Tibial nerve (tissue), 4 donors: Measurements from ENCODE around the gene EDEM2. TPM values are rescaled to one million over a fixed set of nuclear protein-coding genes. Genes with fewer than 3 reads are reported as not detected.
"Not testable (repeated sequence)": the region's sequence is repeated elsewhere in the genome, so short reads cannot be mapped to it uniquely, and the experiment has no call there.

Experiments
- DNase-seq, 2 donors: peaks; one replicate each; pipeline ENCODE4 v3.0.0-alpha.2; 2019; ENCODE audit warnings: low spot score in 2 of 2
- H3K27ac ChIP-seq, 4 donors: fragments of 200-600 bp; sonication (generic) in 3 of 4; one replicate each; pipeline ENCODE4 v1.5.1; 2017 to 2019; ENCODE audit warnings: mild to moderate bottlenecking in 1 of 4
- H3K27me3 ChIP-seq, 2 donors: fragments of 200-600 bp; sonication (generic) in 1 of 2; one replicate each; pipeline versions ENCODE4 v1.5.1 to v1.6.0; 2017 to 2019
- H3K36me3 ChIP-seq, 3 donors: fragments of 200-600 bp; sonication (generic); one replicate each; pipeline ENCODE4 v1.5.1; 2018 to 2019
- H3K4me1 ChIP-seq, 4 donors: fragments of 200-600 bp; sonication (generic) in 3 of 4; one replicate each; pipeline ENCODE4 v1.5.1; 2017 to 2019
- H3K4me3 ChIP-seq, 4 donors: fragments of 200-600 bp; sonication (generic) in 3 of 4; one replicate each; pipeline ENCODE4 v1.5.1; 2017 to 2019; ENCODE audit warnings: mild to moderate bottlenecking in 1 of 4, moderate library complexity in 1 of 4
- H3K9me3 ChIP-seq, 4 donors: fragments of 200-600 bp; sonication (generic) in 3 of 4; one replicate each; pipeline ENCODE4 v1.5.1; 2017 to 2019
- CTCF ChIP-seq, 5 experiments: fragments of 200-600 bp in 3 of 5; fragments of 450-650 bp in 2 of 5; sonication (generic) in 3 of 5; IDR thresholded peaks; one replicate each; pipeline ENCODE4 v1.5.1; 2016 to 2019; ENCODE audit warnings: antibody characterized with exemption in 5 of 5, mild to moderate bottlenecking in 3 of 5, moderate library complexity in 2 of 5
- EP300 ChIP-seq, 2 donors: sonication (generic); formaldehyde crosslinking; IDR thresholded peaks; one replicate each; pipeline ENCODE4 v1.6.1; 2017; ENCODE audit warnings: antibody characterized with exemption in 2 of 2, mild to moderate bottlenecking in 1 of 2
- POLR2A ChIP-seq, 2 donors: fragments of 450-650 bp; IDR thresholded peaks; one replicate each; pipeline ENCODE4 v1.6.1; 2017; ENCODE audit warnings: antibody characterized with exemption in 2 of 2, mild to moderate bottlenecking in 2 of 2, moderate library complexity in 2 of 2
- WGBS, 2 donors: methylation state at CpG; one replicate each; pipeline ENCODE4 v1.1.5; 2018; 5-methylcytosine and 5-hydroxymethylcytosine counted together
- total RNA-seq, 4 donors: library from RNA; depleted of rRNA; stranded (reverse); fragments of >200 nt; gene quantifications; one replicate each; pipeline ENCODE4 v1.1.0, GENCODE V29; 2016

Gene EDEM2
- total RNA-seq, 4 donors from 2014 or later, result 19.6 to 29.7 (median 25.2) TPM

- 67 to 73% methylated on average over 6 of the region's 6 CpGs for WGBS, 2 donors
- peaks cover 0 to 2% (median 0%) of the 10 kb centered on the region in 4 donors for H3K9me3 ChIP-seq
- DNase-seq, result no peak
- H3K27ac ChIP-seq, result no peak overlapping the region
- no peak overlapping the region for H3K4me3 ChIP-seq
- H3K36me3 ChIP-seq, result peaks cover 0 to 3% (median 0%) of the 10 kb centered on the region in 3 donors
- no peaks in the 10 kb centered on the region for H3K27me3 ChIP-seq
- TF ChIP-seq EP300 (IDR thresholded peaks at IDR 0.05) (no peak), POLR2A (IDR thresholded peaks at IDR 0.05) (no peak), CTCF (IDR thresholded peaks at IDR 0.05) (no peak)
- no peaks in the 10 kb centered on the region for H3K4me1 ChIP-seq
Measured at GRCh38 chr20:35190556-35190955, 43.4 kb upstream of the EDEM2 start.

GRCh38 chr20:35189223-35189622 lies 42.1 kb upstream of the EDEM2 start:
- not testable (repeated sequence) for H3K4me3 ChIP-seq, H3K36me3 ChIP-seq, H3K27me3 ChIP-seq, H3K4me1 ChIP-seq, DNase-seq, H3K27ac ChIP-seq, H3K9me3 ChIP-seq
- 75 to 79% methylated on average over 8 of the region's 8 CpGs for WGBS, 2 donors

- Histone ChIP-seq H3K4me3 (no peak overlapping the region), H3K4me1 (no peaks in the 10 kb centered on the region), H3K36me3 (peaks cover 0 to 3% (median 0%) of the 10 kb centered on the region in 3 donors), H3K9me3 (no peaks in the 10 kb centered on the region), H3K27ac (no peak overlapping the region), H3K27me3 (no peaks in the 10 kb centered on the region)
- TF ChIP-seq EP300 (IDR thresholded peaks at IDR 0.05), result no peak
- no peak for TF ChIP-seq CTCF (IDR thresholded peaks at IDR 0.05)
- no peak for TF ChIP-seq POLR2A (IDR thresholded peaks at IDR 0.05)
- DNase-seq, result no peak
- WGBS, 2 donors, result 68 to 69% methylated on average over 5 of the region's 5 CpGs
Measured at GRCh38 chr20:35187584-35188190, 40.6 kb upstream of the EDEM2 start.

GRCh38 chr20:35186691-35187289 lies 39.7 kb upstream of the EDEM2 start:
- H3K27me3 ChIP-seq, H3K4me3 ChIP-seq, H3K27ac ChIP-seq, H3K9me3 ChIP-seq, H3K36me3 ChIP-seq, DNase-seq, H3K4me1 ChIP-seq: not testable (repeated sequence)
- WGBS, 2 donors, result 82 to 91% methylated on average over 10 of the region's 10 CpGs

GRCh38 chr20:35181731-35182130 lies 34.6 kb upstream of the EDEM2 start:
- DNase-seq, result no peak
- Histone ChIP-seq H3K4me3 (no peak overlapping the region), H3K27ac (no peak overlapping the region), H3K4me1 (no peaks in the 10 kb centered on the region), H3K27me3 (no peaks in the 10 kb centered on the region), H3K36me3 (peaks cover 0 to 6% (median 0%) of the 10 kb centered on the region in 3 donors), H3K9me3 (no peaks in the 10 kb centered on the region)
- TF ChIP-seq POLR2A (IDR thresholded peaks at IDR 0.05) (no peak), EP300 (IDR thresholded peaks at IDR 0.05) (no peak), CTCF (IDR thresholded peaks at IDR 0.05) (no peak)

GRCh38 chr20:35180266-35180665 lies 33.1 kb upstream of the EDEM2 start:
- 84 to 88% methylated on average over 5 of the region's 5 CpGs for WGBS, 2 donors
- Histone ChIP-seq H3K4me3 (no peak overlapping the region), H3K36me3 (peaks cover 0 to 14% (median 0%) of the 10 kb centered on the region in 3 donors), H3K9me3 (no peaks in the 10 kb centered on the region), H3K27me3 (no peaks in the 10 kb centered on the region), H3K27ac (no peak overlapping the region), H3K4me1 (no peaks in the 10 kb centered on the region)
- TF ChIP-seq EP300 (IDR thresholded peaks at IDR 0.05), result no peak
- TF ChIP-seq POLR2A (IDR thresholded peaks at IDR 0.05), result no peak
- no peak for TF ChIP-seq CTCF (IDR thresholded peaks at IDR 0.05)
- DNase-seq, result no peak
